Endothelial cell of umbilical vein (primary cell): ENCODE data around the gene GPR139. TPM values are rescaled to one million over a fixed set of nuclear protein-coding genes. Genes with fewer than 3 reads are reported as not detected.

Source experiments
- BruUV-seq: library from RNA; stranded (reverse); fragments of 400-500 nt; replicated peaks from 2 replicates; lab custom pipeline; 2021; lab: Mats Ljungman, UMichigan
- CTCF ChIA-PET: fragments of 300-600, 350-600 bp; sonication (Branson Sonifier 250); formaldehyde crosslinking; loops from one replicate; lab custom pipeline; 2021; ENCODE audit warnings: antibody characterized with exemption, inconsistent platforms; lab: Charles Lee
- POLR2A ChIA-PET: fragments of 300-600, 350-600 bp; sonication (Branson Sonifier 250); formaldehyde crosslinking; loops from one replicate; lab custom pipeline; 2021; ENCODE audit warnings: antibody characterized with exemption, inconsistent platforms; lab: Charles Lee
- DNase-seq: peaks from one replicate; pipeline ENCODE4 v3.0.0-alpha.2; 2011; ENCODE audit warnings: low read depth, low spot score
- FAIRE-seq: peaks from 2 replicates; lab custom pipeline; 2011; peaks lifted over from hg19 to GRCh38; lab: Jason Lieb, UNC
- H2AFZ ChIP-seq: 2 replicates; pipeline ENCODE4 v1.6.0; 2012; ENCODE audit warnings: low read depth, low read length, control low read depth, inconsistent platforms
- H3K27ac ChIP-seq: 2 replicates; pipeline ENCODE4 v1.5.1; 2011; ENCODE audit warnings: low read depth, mild to moderate bottlenecking, control low read depth, low read length, moderate library complexity; ENCODE audit not compliant: insufficient read depth
- H3K27me3 ChIP-seq, 2 experiments: 2 replicates each; pipeline versions ENCODE4 v1.6.0 to v1.6.1; 2011; ENCODE audit warnings: low read length in 2 of 2, mixed read lengths in 1 of 2; ENCODE audit not compliant: control insufficient read depth in 2 of 2, insufficient read depth in 2 of 2
- H3K36me3 ChIP-seq, 2 experiments: 2 replicates in 1 of 2; 3 replicates in 1 of 2; pipeline ENCODE4 v1.5.1; 2011; ENCODE audit warnings: low read length in 2 of 2, mild to moderate bottlenecking in 1 of 2, moderate library complexity in 1 of 2; ENCODE audit not compliant: control insufficient read depth in 2 of 2, insufficient read depth in 2 of 2; ENCODE audit errors: extremely low read depth in 1 of 2
- H3K4me1 ChIP-seq: 3 replicates; pipeline ENCODE4 v1.5.1; 2011; ENCODE audit warnings: mild to moderate bottlenecking, low read length; ENCODE audit not compliant: control insufficient read depth, insufficient read depth; ENCODE audit errors: extremely low read depth
- H3K4me2 ChIP-seq: 2 replicates; pipeline ENCODE4 v1.6.1; 2011; ENCODE audit warnings: low read length, control low read depth, mixed read lengths; ENCODE audit not compliant: insufficient read depth
- H3K4me3 ChIP-seq, 3 experiments: fragments of 200-600 bp in 1 of 3; sonication (generic), shearing (Covaris generic) in 1 of 3; replicated peaks in 1 of 3; 2 replicates each; pipeline ENCODE4 v1.5.1; 2011 to 2016; ENCODE audit warnings: control low read depth in 3 of 3, low read length in 3 of 3, mild to moderate bottlenecking in 2 of 3, inconsistent platforms in 1 of 3, low read depth in 1 of 3, moderate library complexity in 1 of 3; ENCODE audit not compliant: insufficient read depth in 1 of 3
- H3K79me2 ChIP-seq: 2 replicates; pipeline ENCODE4 v1.6.0; 2012; ENCODE audit warnings: low read length, inconsistent platforms; ENCODE audit not compliant: control insufficient read depth, insufficient read depth
- H3K9ac ChIP-seq: replicated peaks from 2 replicates; pipeline ENCODE3; 2011; ENCODE audit warnings: low read length, control low read depth; ENCODE audit not compliant: insufficient read depth; ENCODE audit errors: extremely low read depth
- H3K9me1 ChIP-seq: replicated peaks from 3 replicates; pipeline ENCODE4 v1.6.0; 2011; ENCODE audit warnings: mild to moderate bottlenecking, low read length; ENCODE audit not compliant: control insufficient read depth, insufficient read depth; ENCODE audit errors: extremely low read depth
- H3K9me3 ChIP-seq: replicated peaks from 2 replicates; pipeline ENCODE4 v1.5.1; 2012; ENCODE audit warnings: low read length, inconsistent platforms; ENCODE audit not compliant: control insufficient read depth, insufficient read depth
- H4K20me1 ChIP-seq: replicated peaks from 2 replicates; pipeline ENCODE3; 2011; ENCODE audit warnings: mild to moderate bottlenecking, low read length; ENCODE audit not compliant: control insufficient read depth, insufficient read depth; ENCODE audit errors: extremely low read depth
- EZH2 ChIP-seq: IDR thresholded peaks from 2 replicates; pipeline ENCODE4 v1.6.1; 2012; ENCODE audit warnings: borderline replicate concordance, low read depth, mild to moderate bottlenecking, moderate library complexity, low read length, inconsistent platforms; ENCODE audit not compliant: severe bottlenecking
- FOS ChIP-seq: IDR thresholded peaks from 2 replicates; pipeline ENCODE4 v1.6.1; 2011; ENCODE audit warnings: mild to moderate bottlenecking, low read length, moderate library complexity, borderline replicate concordance; ENCODE audit not compliant: insufficient read depth
- GATA2 ChIP-seq: IDR thresholded peaks from 2 replicates; pipeline ENCODE4 v1.7.0; 2011; ENCODE audit warnings: low read depth, mild to moderate bottlenecking, moderate library complexity, mixed read lengths, low read length; ENCODE audit not compliant: insufficient read length, insufficient read depth
- JUN ChIP-seq: IDR thresholded peaks from 2 replicates; pipeline ENCODE4 v1.6.1; 2011; ENCODE audit warnings: borderline replicate concordance, low read depth; ENCODE audit not compliant: insufficient read length, insufficient read depth
- MYC ChIP-seq: IDR thresholded peaks from one replicate; pipeline ENCODE4 v1.6.1; 2011; ENCODE audit warnings: mild to moderate bottlenecking, low read depth, low read length
- POLR2A ChIP-seq: IDR thresholded peaks from 2 replicates; pipeline ENCODE4 v1.6.1; 2012; ENCODE audit warnings: low read depth, mild to moderate bottlenecking, control low read depth, low read length
- POLR2AphosphoS5 ChIP-seq: IDR thresholded peaks from 2 replicates; pipeline ENCODE4 v1.6.1; 2012; ENCODE audit warnings: low read depth, mild to moderate bottlenecking, control low read depth, low read length, moderate library complexity; ENCODE audit not compliant: insufficient read depth
- dilution Hi-C: fragments of 300-500 bp; cut with MboI; formaldehyde crosslinking; loops from one replicate; pipeline ENCODE4 v1.15.0; 2019; ENCODE audit warnings: low sequenced_read_pairs; ENCODE audit not compliant: extremely low pct_ligation_motif_present
- intact Hi-C: fragments of 100-400 bp; cut with micrococcal nuclease; formaldehyde crosslinking; loops from one replicate; pipeline ENCODE4 v1.10.0; 2022
- polyA plus RNA-seq, 4 experiments: library from polyadenylated mRNA; depleted of rRNA in 3 of 4; stranded (reverse) in 3 of 4; unstranded in 1 of 4; fragments of >200 nt; gene quantifications; 2 replicates each; pipeline versions ENCODE4 v1.2.1 to v1.2.3, GENCODE V29; 2011 to 2012; ENCODE audit warnings: missing spikeins in 1 of 4
- total RNA-seq: library from RNA; stranded (reverse); gene quantifications from 2 replicates; pipeline ENCODE4 v1.2.3, GENCODE V29; 2021
- TF ChIP-seq, protein P1 (sequence below): IDR thresholded peaks from 2 replicates; pipeline ENCODE4 v1.6.1; 2011; ENCODE audit not compliant: insufficient read depth, insufficient read length
- TF ChIP-seq, protein P2 (sequence below), 2 donors: IDR thresholded peaks; 1 replicate in 1 of 2; 2 replicates in 1 of 2; pipeline ENCODE4 v1.5.1; 2011; ENCODE audit warnings: low read length in 2 of 2, mild to moderate bottlenecking in 2 of 2, moderate library complexity in 2 of 2, control low read depth in 1 of 2, inconsistent platforms in 1 of 2, low read depth in 1 of 2; ENCODE audit not compliant: insufficient read depth in 1 of 2; ENCODE audit errors: extremely low read depth in 1 of 2

Gene GPR139
- total and polyA plus RNA-seq, 2 donors (not counting 3 experiments of a cell fraction or from before 2014, with no cell fraction given): not detected

DNA sequence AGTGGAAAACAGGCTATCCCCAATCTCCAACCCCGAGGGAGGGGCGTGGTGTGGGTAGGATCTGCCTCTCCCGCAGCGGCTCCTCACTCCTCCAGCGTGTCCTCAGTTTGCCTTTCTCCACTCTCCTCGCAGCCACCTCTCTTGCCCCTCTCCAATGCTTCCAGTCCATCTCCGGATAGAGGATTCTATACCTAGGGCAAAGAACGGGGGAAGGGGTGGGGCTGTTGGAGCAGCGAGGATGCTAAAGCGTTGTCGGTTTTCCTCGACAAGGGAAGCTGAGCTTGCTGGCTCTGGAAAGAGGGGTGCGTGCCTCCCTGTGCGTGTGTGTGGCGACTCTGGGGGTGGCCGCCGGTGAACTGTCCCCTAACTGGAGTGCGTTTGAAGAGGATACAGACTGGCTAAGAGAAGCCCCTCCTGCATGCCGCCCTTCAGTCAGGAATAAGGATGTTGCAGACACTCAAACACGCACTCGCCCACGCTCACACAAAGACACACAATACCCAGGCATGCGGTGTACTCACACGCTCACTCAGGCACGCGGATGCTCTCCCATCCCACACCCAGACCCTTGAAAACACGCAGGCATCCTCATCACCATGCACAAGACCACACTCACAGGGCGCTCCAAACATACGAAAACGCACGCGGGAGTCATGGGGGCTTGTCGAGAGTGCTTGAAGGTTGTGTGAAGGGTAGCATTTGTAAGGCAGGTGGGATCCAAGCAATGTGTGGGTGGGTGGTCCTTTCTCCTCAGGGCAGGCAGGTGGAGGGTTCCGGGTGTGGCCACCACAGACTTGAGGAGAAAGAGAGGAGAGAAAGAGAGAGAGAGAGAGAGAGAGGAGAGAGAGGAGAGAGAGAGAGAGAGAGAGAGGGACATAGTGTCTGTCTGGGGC is 655 bp upstream of the GPR139 start:
- Histone ChIP-seq H3K9me3 (no peaks in the 10 kb centered on the region), H3K36me3 (no peaks in the 10 kb centered on the region), H3K4me2 (no peak overlapping the region), H3K4me1 (no peaks in the 10 kb centered on the region), H3K27me3 (peaks cover 0 to 5% of the 10 kb centered on the region in 2 experiments), H3K79me2 (no peaks in the 10 kb centered on the region), H3K27ac (no peak overlapping the region), H4K20me1 (no peaks in the 10 kb centered on the region), H3K4me3 (no peak overlapping the region), H3K9ac (no peak overlapping the region), H3K9me1 (no peaks in the 10 kb centered on the region), H2AFZ (no peak overlapping the region)
- FAIRE-seq: no peak
- TF ChIP-seq, protein P1, sequence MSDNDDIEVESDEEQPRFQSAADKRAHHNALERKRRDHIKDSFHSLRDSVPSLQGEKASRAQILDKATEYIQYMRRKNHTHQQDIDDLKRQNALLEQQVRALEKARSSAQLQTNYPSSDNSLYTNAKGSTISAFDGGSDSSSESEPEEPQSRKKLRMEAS: no peak
- TF ChIP-seq EZH2 (no peak), MYC (no peak), JUN (no peak), FOS (no peak), GATA2 (no peak)
- intact Hi-C loops (no loop called here), dilution Hi-C loops (no loop called here)
- no TSS peak for BruUV-seq
- CTCF ChIA-PET: no interaction called here
- POLR2A ChIA-PET: no interaction called here
- DNase-seq: no peak

DNA sequence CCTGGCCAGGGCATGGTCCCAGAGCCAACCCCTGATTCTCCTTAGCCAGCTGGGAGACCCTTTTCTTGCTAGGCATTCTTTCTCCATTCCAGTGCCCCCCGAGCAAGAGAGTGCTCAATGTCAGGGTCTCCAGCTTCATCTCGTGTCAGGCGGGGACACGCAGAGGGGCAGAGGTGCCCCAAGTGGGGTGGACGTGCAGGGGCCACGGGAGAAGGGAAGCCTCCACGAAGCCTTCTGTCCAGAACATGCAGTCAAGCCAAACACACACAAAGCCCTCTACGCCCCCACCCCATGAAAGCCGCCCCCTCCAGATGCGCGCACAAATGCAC is 852 bp downstream of the GPR139 start:
- FAIRE-seq (no peak), DNase-seq (no peak)
- Histone ChIP-seq H3K4me2 (no peak overlapping the region), H3K79me2 (no peaks in the 10 kb centered on the region), H3K9me3 (no peaks in the 10 kb centered on the region), H3K27ac (no peak overlapping the region), H3K4me1 (no peaks in the 10 kb centered on the region), H3K36me3 (no peaks in the 10 kb centered on the region), H2AFZ (no peak overlapping the region), H3K27me3 (peaks cover 0 to 5% of the 10 kb centered on the region in 2 experiments), H3K4me3 (no peak overlapping the region), H3K9ac (no peak overlapping the region), H3K9me1 (no peaks in the 10 kb centered on the region), H4K20me1 (no peaks in the 10 kb centered on the region)
- CTCF ChIA-PET: no interaction called here
- POLR2A ChIA-PET: no interaction called here
- intact Hi-C loops (no loop called here), dilution Hi-C loops (no loop called here)
- TF ChIP-seq POLR2AphosphoS5 (no peak), MYC (no peak), FOS (no peak), GATA2 (no peak), JUN (no peak), POLR2A (no peak), EZH2 (no peak)
- TF ChIP-seq, protein P2, sequence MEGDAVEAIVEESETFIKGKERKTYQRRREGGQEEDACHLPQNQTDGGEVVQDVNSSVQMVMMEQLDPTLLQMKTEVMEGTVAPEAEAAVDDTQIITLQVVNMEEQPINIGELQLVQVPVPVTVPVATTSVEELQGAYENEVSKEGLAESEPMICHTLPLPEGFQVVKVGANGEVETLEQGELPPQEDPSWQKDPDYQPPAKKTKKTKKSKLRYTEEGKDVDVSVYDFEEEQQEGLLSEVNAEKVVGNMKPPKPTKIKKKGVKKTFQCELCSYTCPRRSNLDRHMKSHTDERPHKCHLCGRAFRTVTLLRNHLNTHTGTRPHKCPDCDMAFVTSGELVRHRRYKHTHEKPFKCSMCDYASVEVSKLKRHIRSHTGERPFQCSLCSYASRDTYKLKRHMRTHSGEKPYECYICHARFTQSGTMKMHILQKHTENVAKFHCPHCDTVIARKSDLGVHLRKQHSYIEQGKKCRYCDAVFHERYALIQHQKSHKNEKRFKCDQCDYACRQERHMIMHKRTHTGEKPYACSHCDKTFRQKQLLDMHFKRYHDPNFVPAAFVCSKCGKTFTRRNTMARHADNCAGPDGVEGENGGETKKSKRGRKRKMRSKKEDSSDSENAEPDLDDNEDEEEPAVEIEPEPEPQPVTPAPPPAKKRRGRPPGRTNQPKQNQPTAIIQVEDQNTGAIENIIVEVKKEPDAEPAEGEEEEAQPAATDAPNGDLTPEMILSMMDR (IDR thresholded peaks at IDR 0.05; ENCODE audit: extremely low read depth in 1 of 2, insufficient read depth in 1 of 2, low read depth in 1 of 2, low read length in 2 of 2): no peak
- TF ChIP-seq, protein P1: no peak
- no TSS peak for BruUV-seq
